Measurements from ENCODE around the gene RGS19. TPM values are rescaled to one million over a fixed set of nuclear protein-coding genes. Genes with fewer than 3 reads are reported as not detected.

RGS19 gene
- total RNA-seq, 1 donor, result 9.8 TPM

GRCh38 chr20:64023361-64024140, 55.8 kb downstream of the RGS19 start:
- no peak for TF ChIP-seq CTCF (IDR thresholded peaks at IDR 0.05; ENCODE audit: insufficient read depth, low read length)
- no peak overlapping the region for H3K4me3 ChIP-seq (ENCODE audit: low read depth, low read length)
- DNase-seq (ENCODE audit: low read depth), result no peak

Small RNAs within 50 kb of the gene (small RNA-seq; reads per million reads assigned to genes)
- gene AL355803.1 (not detected), gene MIR6813 (1.1 reads per million, percentile 38 among the genes with 10 or more reads in this experiment)

Other genes with a start within 250 kb of the RGS19 start
- 1.1 and 2.9 TPM in 2 replicates for gene ZBTB46, start 248.3 kb downstream of the RGS19 start, total RNA-seq (ENCODE audit: low replicate concordance)
- not detected in 2 replicates for gene ABHD16B, start 218.0 kb downstream of the RGS19 start, total RNA-seq (ENCODE audit: low replicate concordance)
- 100 and 136 TPM in 2 replicates for gene TPD52L2, start 214.2 kb downstream of the RGS19 start, total RNA-seq (ENCODE audit: low replicate concordance)
- gene DNAJC5, start 184.4 kb downstream of the RGS19 start, total RNA-seq (ENCODE audit: low replicate concordance), result 30.9 and 33.9 TPM in 2 replicates
- gene UCKL1, start 123.1 kb downstream of the RGS19 start, total RNA-seq (ENCODE audit: low replicate concordance), result 4.0 and 16.0 TPM in 2 replicates
- 7.9 and 12.3 TPM in 2 replicates for gene ZNF512B, start 109.6 kb downstream of the RGS19 start, total RNA-seq (ENCODE audit: low replicate concordance)
- gene SAMD10, start 99.9 kb downstream of the RGS19 start, total RNA-seq (ENCODE audit: low replicate concordance), result 0.16 and 2.3 TPM in 2 replicates
- gene PRPF6, start 98.4 kb downstream of the RGS19 start, total RNA-seq (ENCODE audit: low replicate concordance), result 55.4 and 120 TPM in 2 replicates
- gene C20orf204, start 43.3 kb downstream of the RGS19 start, total RNA-seq (ENCODE audit: low replicate concordance), result 1.6 and 2.1 TPM in 2 replicates
- 0.57 TPM in 1 of 2 replicates, not detected in the other for gene SOX18, start 29.9 kb downstream of the RGS19 start, total RNA-seq (ENCODE audit: low replicate concordance)
- 23.5 and 59.4 TPM in 2 replicates for gene TCEA2, start 16.3 kb downstream of the RGS19 start, total RNA-seq (ENCODE audit: low replicate concordance)
- 0.63 and 1.3 TPM in 2 replicates for gene OPRL1, start 564 bp upstream of the RGS19 start, total RNA-seq (ENCODE audit: low replicate concordance)
- 0.36 TPM in 1 of 2 replicates, not detected in the other for gene LKAAEAR1, start 4.9 kb upstream of the RGS19 start, total RNA-seq (ENCODE audit: low replicate concordance)
- not detected in 2 replicates for gene NPBWR2, start 28.0 kb upstream of the RGS19 start, total RNA-seq (ENCODE audit: low replicate concordance)
- gene MYT1, start 84.9 kb upstream of the RGS19 start, total RNA-seq (ENCODE audit: low replicate concordance), result not detected in 2 replicates
- 33.8 and 159 TPM in 2 replicates for gene PCMTD2, start 176.2 kb upstream of the RGS19 start, total RNA-seq (ENCODE audit: low replicate concordance)